Sigmoid colon (tissue), 7 donors: ENCODE data around the gene DDO. TPM values are rescaled to one million over a fixed set of nuclear protein-coding genes. Genes with fewer than 3 reads are reported as not detected.
A peak's percentile ranks its signal among the peaks of the same experiment; 100 is the strongest.

ENCODE experiments used
- DNase-seq: peaks from one replicate; pipeline ENCODE4 v3.0.0-alpha.2; 2019
- H3K27ac ChIP-seq, 4 donors: fragments of 200-600 bp; sonication (generic); one replicate each; pipeline ENCODE4 v1.5.1; 2016 to 2019; ENCODE audit warnings: mild to moderate bottlenecking in 1 of 4
- H3K27me3 ChIP-seq, 3 donors: fragments of 200-600 bp; sonication (generic); one replicate each; pipeline ENCODE4 v1.5.1; 2019; ENCODE audit warnings: mild to moderate bottlenecking in 1 of 3
- H3K36me3 ChIP-seq, 4 donors: fragments of 200-600 bp; sonication (generic); one replicate each; pipeline ENCODE4 v1.5.1; 2016 to 2019
- H3K4me1 ChIP-seq, 4 donors: fragments of 200-600 bp; sonication (generic); one replicate each; pipeline ENCODE4 v1.5.1; 2017 to 2019
- H3K4me3 ChIP-seq, 4 donors: fragments of 200-600 bp; sonication (generic); one replicate each; pipeline ENCODE4 v1.5.1; 2017 to 2019; ENCODE audit warnings: mild to moderate bottlenecking in 2 of 4, moderate library complexity in 1 of 4
- H3K9me3 ChIP-seq, 4 donors: fragments of 200-600 bp in 3 of 4; sonication (generic) in 3 of 4; one replicate each; pipeline versions ENCODE4 v1.5.1 to v1.6.1; 2013 to 2019
- CTCF ChIP-seq, 4 experiments: fragments of 450-650 bp in 3 of 4; fragments of 200-600 bp in 1 of 4; IDR thresholded peaks; one replicate each; pipeline ENCODE4 v1.5.1; 2016 to 2019; ENCODE audit warnings: antibody characterized with exemption in 4 of 4, mild to moderate bottlenecking in 3 of 4, moderate library complexity in 2 of 4
- EP300 ChIP-seq, 4 donors: sonication (generic); formaldehyde crosslinking; IDR thresholded peaks; one replicate each; pipeline ENCODE4 v1.6.1; 2017; ENCODE audit warnings: antibody characterized with exemption in 4 of 4
- POLR2A ChIP-seq, 2 donors: fragments of 450-650 bp; IDR thresholded peaks; one replicate each; pipeline ENCODE4 v1.6.1; 2016; ENCODE audit warnings: antibody characterized with exemption in 2 of 2, mild to moderate bottlenecking in 2 of 2, moderate library complexity in 2 of 2
- POLR2AphosphoS5 ChIP-seq, 4 donors: sonication (generic); formaldehyde crosslinking; IDR thresholded peaks; one replicate each; pipeline ENCODE4 v1.6.1; 2017; ENCODE audit warnings: antibody characterized with exemption in 4 of 4
- WGBS, 2 donors: extraction: QIAGEN DNeasy Blood & Tissue Kit; methylation state at CpG; one replicate each; pipeline ENCODE4 v1.1.7; 2013; 5-methylcytosine and 5-hydroxymethylcytosine counted together
- intact Hi-C: fragments of 100-400 bp; cut with DNase I; formaldehyde crosslinking; loops from one replicate; pipeline ENCODE4 v1.15.1; 2023
- polyA plus RNA-seq, 3 donors: library from polyadenylated mRNA; stranded (reverse); fragments of 200-250 nt; gene quantifications; one replicate each; pipeline ENCODE4 v1.2.3, GENCODE V29; 2013
- total RNA-seq, 4 donors: library from RNA; depleted of rRNA; stranded (reverse); fragments of >200 nt; gene quantifications; one replicate each; pipeline ENCODE4 v1.1.0, GENCODE V29; 2016
- donor health status: healthy with polysubstance abuse.
- donor health status: Bipolar disorder and iron deficiency.
- donor health status: healthy.

Gene DDO
- total and polyA plus RNA-seq, 7 donors = 0.96 to 3.6 (median 2.2) TPM

GRCh38 chr6:110367825-110368224, 47.5 kb downstream of the DDO start:
- 87 to 95% methylated on average over 1 of the region's 1 CpG for WGBS, 2 donors
- no peaks in the 10 kb centered on the region for H3K27me3 ChIP-seq

GRCh38 chr6:110366975-110367374, 48.4 kb downstream of the DDO start:
- 70 to 88% methylated on average over 2 of the region's 2 CpGs for WGBS, 2 donors
- H3K9me3 ChIP-seq = no peaks in the 10 kb centered on the region
- intact Hi-C loops = loop anchor here (10.0 kb wide), 1 partner anchor 192 kb away; the partner anchor contains the start of gene WASF1
- no peak overlapping the region for H3K4me3 ChIP-seq
- no peaks in the 10 kb centered on the region for H3K27me3 ChIP-seq
- H3K27ac ChIP-seq = no peak overlapping the region
- H3K36me3 ChIP-seq = no peaks in the 10 kb centered on the region
- peaks cover 0 to 25% (median 21%) of the 10 kb centered on the region in 4 donors for H3K4me1 ChIP-seq
- TF ChIP-seq POLR2AphosphoS5 (IDR thresholded peaks at IDR 0.05) (no peak), CTCF (IDR thresholded peaks at IDR 0.05) (no peak), POLR2A (IDR thresholded peaks at IDR 0.05) (no peak), EP300 (IDR thresholded peaks at IDR 0.05) (no peak)
- DNase-seq = no peak

More at GRCh38 chr6:110367825-110368224, 47.5 kb downstream of the DDO start:
- H3K27ac ChIP-seq = no peak overlapping the region
- H3K9me3 ChIP-seq = no peaks in the 10 kb centered on the region
- peaks cover 0 to 25% (median 21%) of the 10 kb centered on the region in 4 donors for H3K4me1 ChIP-seq
- no peak for DNase-seq
- intact Hi-C loops = loop anchor here (10.0 kb wide), 1 partner anchor 193 kb away; the partner anchor contains the start of gene WASF1
- H3K4me3 ChIP-seq = no peak overlapping the region
- TF ChIP-seq POLR2A (IDR thresholded peaks at IDR 0.05) = no peak
- no peak for TF ChIP-seq EP300 (IDR thresholded peaks at IDR 0.05)
- no peak for TF ChIP-seq CTCF (IDR thresholded peaks at IDR 0.05)
- no peak for TF ChIP-seq POLR2AphosphoS5 (IDR thresholded peaks at IDR 0.05)
- no peaks in the 10 kb centered on the region for H3K36me3 ChIP-seq

GRCh38 chr6:110366256-110366655, 49.1 kb downstream of the DDO start:
- TF ChIP-seq CTCF (IDR thresholded peaks at IDR 0.05) = no peak
- no peak for TF ChIP-seq POLR2A (IDR thresholded peaks at IDR 0.05)
- no peak for TF ChIP-seq POLR2AphosphoS5 (IDR thresholded peaks at IDR 0.05)
- no peak for TF ChIP-seq EP300 (IDR thresholded peaks at IDR 0.05)
- no peaks in the 10 kb centered on the region for H3K9me3 ChIP-seq
- H3K4me3 ChIP-seq = no peak overlapping the region
- no peaks in the 10 kb centered on the region for H3K27me3 ChIP-seq
- 62 to 79% methylated on average over 2 of the region's 2 CpGs for WGBS, 2 donors
- H3K27ac ChIP-seq = no peak overlapping the region
- peaks cover 0 to 25% (median 21%) of the 10 kb centered on the region in 4 donors for H3K4me1 ChIP-seq
- intact Hi-C loops = loop anchor here (10.0 kb wide), 1 partner anchor 191 kb away; the partner anchor contains the start of gene WASF1
- DNase-seq = no peak
- H3K36me3 ChIP-seq = no peaks in the 10 kb centered on the region

- intact Hi-C loops = loop anchor here (2.0 to 10.0 kb wide), 2 partner anchors 24 to 190 kb away; partner anchors contain the start of gene WASF1
- peak overlapping the region; percentile 72 to 83 (median 81) for H3K27ac ChIP-seq
Observed at GRCh38 chr6:110364364-110365105, 50.8 kb downstream of the DDO start.

More at GRCh38 chr6:110364364-110365105, 50.8 kb downstream of the DDO start:
- WGBS, 2 donors = 86% methylated on average over 5 of the region's 5 CpGs
- Histone ChIP-seq H3K27me3 (no peaks in the 10 kb centered on the region), H3K36me3 (no peaks in the 10 kb centered on the region), H3K4me3 (no peak overlapping the region), H3K4me1 (peaks cover 0 to 31% (median 24%) of the 10 kb centered on the region in 4 donors), H3K9me3 (no peaks in the 10 kb centered on the region)
- no peak for TF ChIP-seq POLR2A (IDR thresholded peaks at IDR 0.05)
- TF ChIP-seq EP300 (IDR thresholded peaks at IDR 0.05) = no peak
- TF ChIP-seq CTCF (IDR thresholded peaks at IDR 0.05) = no peak
- TF ChIP-seq POLR2AphosphoS5 (IDR thresholded peaks at IDR 0.05) = no peak
- no peak for DNase-seq
